ENCODE results near the gene GNAZ.

The GNAZ gene

DNA sequence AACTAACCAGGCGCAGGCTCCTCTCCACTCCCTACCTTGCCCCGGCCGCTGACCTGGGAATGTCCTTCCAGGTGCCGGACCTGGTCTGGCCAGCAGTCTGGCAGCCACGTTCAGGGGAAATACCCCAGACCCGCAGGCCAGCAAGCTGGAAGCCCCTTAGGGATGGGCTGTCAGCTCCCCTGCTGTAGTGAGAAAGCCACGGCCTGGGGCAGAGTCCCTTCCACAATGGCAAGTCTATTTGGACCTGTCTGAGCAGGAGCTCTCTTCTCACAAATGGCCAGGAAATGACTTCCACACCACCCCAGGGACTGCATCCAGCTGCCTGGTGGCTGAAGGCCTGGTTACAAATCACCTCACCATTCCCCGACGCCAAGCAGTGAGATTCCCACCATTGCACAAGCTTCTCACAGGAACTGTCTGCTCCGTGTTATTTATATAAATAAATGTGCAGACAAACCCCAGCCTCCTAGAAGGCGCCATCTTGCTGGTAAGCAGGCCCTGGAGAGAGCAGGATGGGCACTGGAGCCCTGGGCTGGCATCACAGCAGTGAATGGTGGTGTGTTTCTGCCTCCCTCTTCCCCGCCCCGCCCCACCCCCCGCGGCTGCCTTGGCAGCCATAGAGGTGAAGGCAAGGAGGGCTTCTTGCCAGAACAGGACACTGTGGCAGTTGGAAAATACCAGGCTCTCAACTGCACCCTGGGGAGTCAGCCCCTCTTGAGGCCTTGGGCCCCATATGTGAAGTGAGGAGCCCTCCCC, 47.8 kb downstream of the GNAZ start:
- Histone ChIP-seq H3K4me1 (ENCODE audit: control insufficient read depth, insufficient read depth, low read length, poor library complexity, severe bottlenecking) (peaks cover 3% of the 10 kb centered on the region), H3K9me3 (ENCODE audit: control insufficient read depth, low read length) (no peaks in the 10 kb centered on the region), H3K4me3 (ENCODE audit: extremely low read depth, insufficient read depth, low read length, poor library complexity, severe bottlenecking) (no peak overlapping the region), H3K36me3 (ENCODE audit: control insufficient read depth, insufficient read depth, low read length) (no peaks in the 10 kb centered on the region), H3K27ac (ENCODE audit: low read depth, low read length, severe bottlenecking) (no peak overlapping the region)
- WGBS, 2 experiments (ENCODE audit: insufficient coverage in 2 of 2) = 83 to 92% methylated on average over 7 to 8 of the region's 15 CpGs

DNA sequence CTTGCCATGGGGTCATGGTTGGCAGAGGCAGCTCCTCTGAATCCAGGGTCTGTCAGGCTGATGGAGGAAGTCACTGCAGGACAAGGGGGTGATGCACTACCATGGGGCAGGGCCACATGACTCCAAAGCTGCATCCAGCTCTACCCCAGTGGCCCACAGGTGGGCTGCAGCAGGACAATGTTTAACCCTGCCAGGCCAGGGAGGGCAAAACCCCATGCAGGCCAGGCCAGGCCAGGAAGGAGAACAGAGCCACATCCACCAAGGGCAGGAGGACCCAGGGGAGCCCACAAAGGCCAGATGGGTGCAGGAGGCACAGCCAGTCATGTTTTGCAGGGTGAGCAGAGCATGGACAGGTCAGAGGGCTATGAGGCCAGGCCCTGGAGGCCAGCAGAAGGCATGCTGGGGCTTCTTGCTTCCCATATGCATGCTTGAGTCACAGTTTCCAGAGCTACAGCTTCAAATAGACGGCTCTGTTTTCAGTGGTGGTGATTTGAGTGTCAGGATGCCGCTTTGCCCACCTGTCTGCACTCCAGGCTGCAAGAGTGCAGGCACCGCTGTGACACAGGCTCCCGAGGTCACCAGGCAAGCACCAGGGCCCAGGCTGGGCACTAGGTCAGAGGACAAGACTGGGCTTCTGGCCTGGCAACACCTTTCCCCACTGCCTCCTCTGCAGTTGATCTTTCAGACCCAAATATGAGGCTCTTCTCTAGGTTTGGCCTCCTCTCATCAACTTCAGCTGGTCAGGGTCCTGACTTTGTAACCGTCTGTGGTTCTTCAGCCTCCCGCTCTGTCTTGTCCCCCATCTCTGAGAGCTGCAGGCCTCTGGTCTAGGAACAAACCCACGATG, 48.6 kb downstream of the GNAZ start:
- H3K4me3 ChIP-seq (ENCODE audit: extremely low read depth, insufficient read depth, low read length, poor library complexity, severe bottlenecking) = no peak overlapping the region

DNA sequence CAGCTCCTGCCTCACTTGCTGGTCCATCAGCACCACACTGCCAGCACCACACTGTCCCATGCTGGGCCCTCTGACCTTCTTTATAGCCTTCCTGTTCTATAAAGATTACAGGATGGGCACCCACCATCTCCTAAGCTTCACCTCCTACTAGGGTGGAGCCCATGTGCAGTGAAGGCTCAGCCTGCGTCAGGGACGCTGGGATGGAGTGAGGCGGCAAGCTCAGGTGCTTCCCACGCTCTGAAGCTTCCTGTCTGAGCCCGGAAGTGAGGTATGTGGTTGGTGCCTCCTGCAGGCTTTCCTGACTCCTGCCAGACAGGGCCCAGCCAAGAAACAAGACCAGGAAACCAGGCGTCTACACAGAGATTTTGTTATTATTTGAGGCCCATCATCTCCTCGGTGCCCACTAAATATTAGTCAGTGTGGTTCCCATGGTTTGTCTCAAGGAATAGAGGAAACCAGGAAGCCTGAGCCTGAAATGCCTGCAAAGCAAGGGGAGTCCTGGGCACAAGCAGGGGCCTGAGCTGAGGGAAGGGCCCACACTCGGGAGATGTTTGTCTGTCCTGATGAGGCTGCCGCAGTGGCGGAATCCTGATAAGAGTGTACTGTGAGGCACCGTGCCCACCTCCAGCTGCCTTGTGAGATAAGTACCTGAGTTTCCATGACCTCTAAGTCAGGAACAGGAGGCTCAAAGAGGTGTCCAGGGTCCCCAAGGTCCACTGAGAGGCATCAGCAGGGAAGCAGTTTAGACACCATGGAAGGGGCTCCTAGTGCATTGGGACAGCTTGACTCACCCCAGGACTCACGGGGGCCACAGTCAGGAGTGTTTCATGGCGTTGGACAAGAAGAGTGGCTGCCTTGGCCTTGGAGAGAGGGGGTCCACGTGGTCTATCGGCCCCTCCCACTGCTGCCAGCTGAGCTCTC, 49.4 kb downstream of the GNAZ start:
- H3K27ac ChIP-seq (ENCODE audit: low read depth, low read length, severe bottlenecking) = no peak overlapping the region
- H3K4me1 ChIP-seq (ENCODE audit: control insufficient read depth, insufficient read depth, low read length, poor library complexity, severe bottlenecking) = peaks cover 3% of the 10 kb centered on the region
- H3K9me3 ChIP-seq (ENCODE audit: control insufficient read depth, low read length) = no peaks in the 10 kb centered on the region
- WGBS, 2 experiments (ENCODE audit: insufficient coverage in 2 of 2) = 88 to 91% methylated on average over 9 to 15 of the region's 15 CpGs
- no peak overlapping the region for H3K4me3 ChIP-seq (ENCODE audit: extremely low read depth, insufficient read depth, low read length, poor library complexity, severe bottlenecking)
- no peaks in the 10 kb centered on the region for H3K36me3 ChIP-seq (ENCODE audit: control insufficient read depth, insufficient read depth, low read length)

More for the DNA sequence above, 48.6 kb downstream of the GNAZ start:
- Histone ChIP-seq H3K4me1 (ENCODE audit: control insufficient read depth, insufficient read depth, low read length, poor library complexity, severe bottlenecking) (peaks cover 3% of the 10 kb centered on the region), H3K27ac (ENCODE audit: low read depth, low read length, severe bottlenecking) (no peak overlapping the region), H3K9me3 (ENCODE audit: control insufficient read depth, low read length) (no peaks in the 10 kb centered on the region), H3K36me3 (ENCODE audit: control insufficient read depth, insufficient read depth, low read length) (no peaks in the 10 kb centered on the region)
- 88 to 89% methylated on average over 6 to 7 of the region's 7 CpGs for WGBS, 2 experiments (ENCODE audit: insufficient coverage in 2 of 2)

DNA sequence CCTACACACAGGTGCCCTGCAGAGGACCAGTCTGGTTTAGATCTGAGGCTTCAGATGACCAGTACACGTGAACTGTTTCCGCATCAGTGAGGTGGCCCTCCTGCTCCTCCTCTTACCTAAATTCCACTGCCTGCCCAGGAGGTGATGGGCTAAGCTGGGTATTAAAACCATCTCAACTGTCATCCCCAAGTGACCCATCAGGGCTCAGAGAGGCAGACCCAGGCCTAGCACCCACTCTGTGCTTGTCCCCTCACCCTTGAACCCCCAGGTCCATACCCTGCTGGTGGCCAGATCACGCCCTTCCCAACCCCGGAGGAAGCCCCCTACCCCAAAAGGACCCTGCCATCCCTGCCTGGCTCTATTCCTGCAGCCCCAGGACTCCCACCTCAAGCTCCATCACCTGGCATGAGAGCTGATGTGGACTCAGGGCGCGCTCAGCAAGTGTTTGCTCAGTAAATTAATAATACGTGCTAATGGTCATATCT, 50.1 kb downstream of the GNAZ start:
- no peak overlapping the region for H3K4me3 ChIP-seq (ENCODE audit: extremely low read depth, insufficient read depth, low read length, poor library complexity, severe bottlenecking)
- H3K4me1 ChIP-seq (ENCODE audit: control insufficient read depth, insufficient read depth, low read length, poor library complexity, severe bottlenecking) = peaks cover 3% of the 10 kb centered on the region
- no peak overlapping the region for H3K27ac ChIP-seq (ENCODE audit: low read depth, low read length, severe bottlenecking)
- WGBS, 2 experiments (ENCODE audit: insufficient coverage in 2 of 2) = 92% methylated on average over 4 to 5 of the region's 7 CpGs
- H3K9me3 ChIP-seq (ENCODE audit: control insufficient read depth, low read length) = no peaks in the 10 kb centered on the region
- H3K36me3 ChIP-seq (ENCODE audit: control insufficient read depth, insufficient read depth, low read length) = no peaks in the 10 kb centered on the region

DNA sequence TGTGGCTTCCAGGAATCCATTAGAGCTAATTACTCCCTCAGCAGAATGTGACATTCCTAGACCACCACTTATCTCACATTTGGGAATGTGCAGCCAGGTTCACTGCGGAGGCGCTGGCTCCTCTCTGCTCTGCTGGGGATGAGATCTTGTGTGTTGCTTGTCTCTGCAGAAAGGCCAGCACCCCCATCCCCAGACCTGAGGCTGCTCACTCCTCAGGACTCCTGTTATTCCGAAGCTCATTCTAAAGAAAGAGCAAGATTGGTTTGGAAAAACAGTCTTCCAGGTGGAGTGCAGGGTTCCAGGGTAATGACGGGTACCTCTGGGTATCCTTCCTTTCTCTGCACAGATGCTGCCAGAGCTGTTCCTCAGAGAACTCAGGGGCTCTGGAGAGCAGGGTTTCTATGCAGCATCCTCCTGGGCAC, 50.7 kb downstream of the GNAZ start:
- WGBS, 2 experiments (ENCODE audit: insufficient coverage in 2 of 2) = 82 to 100% methylated on average over 1 to 4 of the region's 4 CpGs
- Histone ChIP-seq H3K9me3 (ENCODE audit: control insufficient read depth, low read length) (no peaks in the 10 kb centered on the region), H3K36me3 (ENCODE audit: control insufficient read depth, insufficient read depth, low read length) (no peaks in the 10 kb centered on the region), H3K4me1 (ENCODE audit: control insufficient read depth, insufficient read depth, low read length, poor library complexity, severe bottlenecking) (peaks cover 3% of the 10 kb centered on the region), H3K27ac (ENCODE audit: low read depth, low read length, severe bottlenecking) (no peak overlapping the region), H3K4me3 (ENCODE audit: extremely low read depth, insufficient read depth, low read length, poor library complexity, severe bottlenecking) (no peak overlapping the region)

DNA sequence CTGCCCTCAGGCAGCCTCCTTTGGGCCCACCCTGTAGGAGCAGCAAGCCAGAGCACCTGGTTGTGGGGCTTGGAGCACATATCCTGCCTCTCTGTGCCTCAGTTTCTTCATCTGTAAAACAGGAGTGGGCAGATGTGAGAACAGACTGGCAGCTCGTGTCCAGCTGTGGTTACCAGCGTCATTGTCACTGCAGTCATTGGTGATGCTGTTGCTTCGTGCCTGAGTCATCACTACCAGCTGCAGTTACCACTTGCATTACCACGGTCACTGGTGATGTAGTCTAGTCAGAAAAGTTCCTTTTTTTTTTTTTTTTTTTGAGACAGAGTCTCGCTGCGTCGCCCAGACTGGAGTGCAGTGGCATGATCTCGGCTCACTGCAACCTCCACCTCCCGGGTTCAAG, 51.1 kb downstream of the GNAZ start:
- Histone ChIP-seq H3K9me3 (ENCODE audit: control insufficient read depth, low read length) (no peaks in the 10 kb centered on the region), H3K4me1 (ENCODE audit: control insufficient read depth, insufficient read depth, low read length, poor library complexity, severe bottlenecking) (peaks cover 3% of the 10 kb centered on the region), H3K36me3 (ENCODE audit: control insufficient read depth, insufficient read depth, low read length) (no peaks in the 10 kb centered on the region), H3K27ac (ENCODE audit: low read depth, low read length, severe bottlenecking) (no peak overlapping the region), H3K4me3 (ENCODE audit: extremely low read depth, insufficient read depth, low read length, poor library complexity, severe bottlenecking) (no peak overlapping the region)
- WGBS, 2 experiments (ENCODE audit: insufficient coverage in 2 of 2) = 83 to 84% methylated on average over 3 of the region's 9 CpGs

DNA sequence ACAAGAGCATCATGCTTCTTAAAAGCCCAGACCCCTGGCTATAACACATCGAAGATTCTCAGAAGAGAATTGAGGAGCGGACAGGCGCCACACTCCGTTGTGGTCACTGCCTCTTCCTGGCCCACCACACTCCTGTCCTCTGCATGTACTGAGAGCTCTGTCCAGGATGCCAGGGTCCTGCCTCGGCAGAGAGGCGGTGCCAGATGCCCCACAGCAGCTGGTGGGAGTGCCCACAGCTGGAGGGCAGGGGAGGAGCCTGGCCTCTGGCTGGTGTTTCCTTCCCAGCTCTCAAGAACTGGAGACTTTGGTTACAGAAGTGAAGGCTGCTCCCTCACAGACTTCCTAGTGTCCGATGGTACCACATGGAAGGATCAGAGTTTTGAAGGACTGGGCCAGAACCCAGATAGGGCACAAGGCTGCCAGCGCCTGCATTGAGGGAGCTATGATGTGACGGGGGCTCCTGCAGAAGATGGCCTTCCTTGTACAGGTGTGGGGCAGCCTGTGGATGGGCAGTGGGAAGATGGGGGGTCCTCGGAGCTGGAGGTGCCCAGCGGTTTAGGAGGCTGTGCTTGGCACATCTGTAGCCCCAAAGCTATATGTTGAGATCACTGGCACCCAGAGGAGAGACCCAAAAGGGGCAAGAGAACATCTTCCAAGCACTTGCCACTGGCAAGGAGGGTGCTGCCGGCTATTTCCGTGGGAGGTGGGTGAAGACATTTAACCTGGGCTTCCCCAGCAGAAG, 52.1 kb downstream of the GNAZ start:
- Histone ChIP-seq H3K36me3 (ENCODE audit: control insufficient read depth, insufficient read depth, low read length) (no peaks in the 10 kb centered on the region), H3K4me3 (ENCODE audit: extremely low read depth, insufficient read depth, low read length, poor library complexity, severe bottlenecking) (no peak overlapping the region), H3K27ac (ENCODE audit: low read depth, low read length, severe bottlenecking) (no peak overlapping the region), H3K4me1 (ENCODE audit: control insufficient read depth, insufficient read depth, low read length, poor library complexity, severe bottlenecking) (peaks cover 3% of the 10 kb centered on the region), H3K9me3 (ENCODE audit: control insufficient read depth, low read length) (no peaks in the 10 kb centered on the region)
- 86 to 91% methylated on average over 13 of the region's 13 CpGs for WGBS, 2 experiments (ENCODE audit: insufficient coverage in 2 of 2)

DNA sequence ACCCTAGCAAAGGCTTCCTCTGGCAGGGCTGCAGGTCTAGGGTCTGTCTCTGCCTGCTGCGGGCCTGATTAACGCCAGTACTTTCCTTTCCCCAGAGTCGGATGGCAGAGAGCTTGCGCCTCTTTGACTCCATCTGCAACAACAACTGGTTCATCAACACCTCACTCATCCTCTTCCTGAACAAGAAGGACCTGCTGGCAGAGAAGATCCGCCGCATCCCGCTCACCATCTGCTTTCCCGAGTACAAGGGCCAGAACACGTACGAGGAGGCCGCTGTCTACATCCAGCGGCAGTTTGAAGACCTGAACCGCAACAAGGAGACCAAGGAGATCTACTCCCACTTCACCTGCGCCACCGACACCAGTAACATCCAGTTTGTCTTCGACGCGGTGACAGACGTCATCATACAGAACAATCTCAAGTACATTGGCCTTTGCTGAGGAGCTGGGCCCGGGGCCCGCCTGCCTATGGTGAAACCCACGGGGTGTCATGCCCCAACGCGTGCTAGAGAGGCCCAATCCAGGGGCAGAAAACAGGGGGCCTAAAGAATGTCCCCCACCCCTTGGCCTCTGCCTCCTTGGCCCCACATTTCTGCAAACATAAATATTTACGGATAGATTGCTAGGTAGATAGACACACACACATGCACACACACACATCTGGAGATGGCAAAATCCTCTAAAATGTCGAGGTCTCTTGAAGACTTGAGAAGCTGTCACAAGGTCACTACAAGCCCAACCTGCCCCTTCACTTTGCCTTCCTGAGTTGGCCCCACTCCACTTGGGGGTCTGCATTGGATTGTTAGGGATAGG, 52.9 kb downstream of the GNAZ start:
- no peak overlapping the region for H3K27ac ChIP-seq (ENCODE audit: low read depth, low read length, severe bottlenecking)
- 96 to 97% methylated on average over 22 to 25 of the region's 26 CpGs for WGBS, 2 experiments (ENCODE audit: insufficient coverage in 2 of 2)
- no peak overlapping the region for H3K4me3 ChIP-seq (ENCODE audit: extremely low read depth, insufficient read depth, low read length, poor library complexity, severe bottlenecking)

DNA sequence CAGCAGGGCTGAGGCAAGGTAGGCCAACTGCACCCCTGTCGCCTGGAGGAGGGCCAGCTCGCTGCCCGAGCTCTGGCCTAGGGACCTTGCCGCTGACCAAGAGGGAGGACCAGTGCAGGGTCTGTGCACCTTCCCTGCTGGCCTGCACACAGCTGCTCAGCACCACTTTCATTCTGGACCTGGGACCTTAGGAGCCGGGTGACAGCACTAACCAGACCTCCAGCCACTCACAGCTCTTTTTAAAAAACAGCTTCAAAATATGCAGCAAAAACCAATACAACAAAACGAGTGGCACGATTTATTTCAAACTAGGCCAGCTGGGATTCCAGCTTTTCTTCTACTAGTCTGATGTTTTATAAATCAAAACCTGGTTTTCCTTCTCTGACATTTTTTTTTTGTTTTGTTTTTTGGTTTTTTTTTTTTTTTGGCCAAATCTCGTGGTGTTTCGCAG, 53.5 kb downstream of the GNAZ start:
- peaks cover 3% of the 10 kb centered on the region for H3K4me1 ChIP-seq (ENCODE audit: control insufficient read depth, insufficient read depth, low read length, poor library complexity, severe bottlenecking)
- WGBS, 2 experiments (ENCODE audit: insufficient coverage in 2 of 2) = 88 to 89% methylated on average over 5 to 7 of the region's 9 CpGs
- no peak overlapping the region for H3K27ac ChIP-seq (ENCODE audit: low read depth, low read length, severe bottlenecking)
- no peak overlapping the region for H3K4me3 ChIP-seq (ENCODE audit: extremely low read depth, insufficient read depth, low read length, poor library complexity, severe bottlenecking)
- no peaks in the 10 kb centered on the region for H3K9me3 ChIP-seq (ENCODE audit: control insufficient read depth, low read length)
- no peaks in the 10 kb centered on the region for H3K36me3 ChIP-seq (ENCODE audit: control insufficient read depth, insufficient read depth, low read length)

More for the DNA sequence above, 52.9 kb downstream of the GNAZ start:
- Histone ChIP-seq H3K36me3 (ENCODE audit: control insufficient read depth, insufficient read depth, low read length) (no peaks in the 10 kb centered on the region), H3K4me1 (ENCODE audit: control insufficient read depth, insufficient read depth, low read length, poor library complexity, severe bottlenecking) (peaks cover 3% of the 10 kb centered on the region), H3K9me3 (ENCODE audit: control insufficient read depth, low read length) (no peaks in the 10 kb centered on the region)
